Epithelial cell of esophagus (primary cell): Measurements from ENCODE around the gene RNLS.
"Not testable (repeated sequence)": the region's sequence is repeated elsewhere in the genome, so short reads cannot be mapped to it uniquely, and the experiment has no call there.

ENCODE experiments used
- DNase-seq: peaks from one replicate; pipeline ENCODE4 v3.0.0; 2010; ENCODE audit warnings: low read depth
- H3K4me3 ChIP-seq: 2 replicates; pipeline ENCODE4 v1.5.1; 2011; ENCODE audit warnings: mild to moderate bottlenecking, low read length, control low read depth
- CTCF ChIP-seq: IDR thresholded peaks from 2 replicates; pipeline ENCODE4 v1.5.1; 2011; ENCODE audit warnings: low read depth, mild to moderate bottlenecking, low read length, control low read depth, inconsistent platforms; ENCODE audit not compliant: insufficient read depth; ENCODE audit errors: missing control alignments

RNLS gene

GRCh38 chr10:88288320-88289059 is 294.6 kb downstream of the RNLS start:
- peak; percentile 40 for DNase-seq
- no peak for TF ChIP-seq CTCF

GRCh38 chr10:88286030-88286429 is 297.1 kb downstream of the RNLS start:
- DNase-seq: no peak
- H3K4me3 ChIP-seq: no peak overlapping the region
- no peak for TF ChIP-seq CTCF

More at GRCh38 chr10:88288320-88289059, 294.6 kb downstream of the RNLS start:
- H3K4me3 ChIP-seq: no peak overlapping the region

GRCh38 chr10:88281592-88282347 is 301.3 kb downstream of the RNLS start:
- TF ChIP-seq CTCF: no peak
- DNase-seq: peak; percentile 69
- no peak overlapping the region for H3K4me3 ChIP-seq

- no peak overlapping the region for H3K4me3 ChIP-seq
- TF ChIP-seq CTCF: no peak
- DNase-seq: no peak
Measured at GRCh38 chr10:88280518-88280917, 302.6 kb downstream of the RNLS start.

GRCh38 chr10:88278912-88279311 is 304.2 kb downstream of the RNLS start:
- no peak for DNase-seq
- no peak overlapping the region for H3K4me3 ChIP-seq
- TF ChIP-seq CTCF: no peak

GRCh38 chr10:88276945-88277344 is 306.2 kb downstream of the RNLS start:
- H3K4me3 ChIP-seq: not testable (repeated sequence)

GRCh38 chr10:88274286-88274685 is 308.8 kb downstream of the RNLS start:
- TF ChIP-seq CTCF: no peak
- no peak for DNase-seq
- H3K4me3 ChIP-seq: no peak overlapping the region

More at GRCh38 chr10:88276945-88277344, 306.2 kb downstream of the RNLS start:
- not testable (repeated sequence) for DNase-seq
